ENCODE measurements around the gene FAM241A. TPM values are rescaled to one million over a fixed set of nuclear protein-coding genes. Genes with fewer than 3 reads are reported as not detected.
A peak's percentile ranks its signal among the peaks of the same experiment; 100 is the strongest.
"Not testable (repeated sequence)": the region's sequence is repeated elsewhere in the genome, so short reads cannot be mapped to it uniquely, and the experiment has no call there.

FAM241A gene
- total RNA-seq, result 1 to 10 TPM; 1.4 to 2.3 TPM

- DNase-seq, result peak; percentile 90
- Mint-ChIP-seq H3K9me3 (ENCODE audit: low read depth) (no peaks in the 10 kb centered on the region), H3K27ac (peak within 1 kb of the TSS; percentile 86), H3K27me3 (no peaks in the 10 kb centered on the region), H3K4me1 (peaks cover 46% of the 10 kb centered on the region), H3K36me3 (peaks cover 5% of the 10 kb centered on the region), H3K4me3 (peak within 1 kb of the TSS; percentile 91)
- CTCF ChIA-PET, result interaction anchor here (1.0 to 1.8 kb wide), 3 partner anchors 43 to 89 kb away, joined by 3 to 6 read pairs (median 3); no protein-coding TSS in a partner anchor
- peak; percentile 97 for ATAC-seq
Measured at GRCh38 chr4:112145326-112145789, at the start of gene FAM241A. FAM241A (plus strand) TSS chr4:112145454; CDS start chr4:112145581, 127 bp downstream.

GRCh38 chr4:112098841-112099530, 46.3 kb upstream of the FAM241A start:
- H3K27ac Mint-ChIP-seq, result no peak overlapping the region
- no peak for ATAC-seq
- peaks cover 30% of the 10 kb centered on the region for H3K27me3 Mint-ChIP-seq
- peaks cover 7% of the 10 kb centered on the region for H3K4me1 Mint-ChIP-seq
- DNase-seq, result no peak
- H3K36me3 Mint-ChIP-seq, result no peaks in the 10 kb centered on the region
- H3K9me3 Mint-ChIP-seq (ENCODE audit: low read depth), result no peaks in the 10 kb centered on the region
- CTCF ChIA-PET, result interaction anchor here (0.7 to 4.3 kb wide), 19 partner anchors 22 to 506 kb away, joined by 3 to 42 read pairs (median 4); partner anchors contain the start of genes AP1AR and FAM241A
- H3K4me3 Mint-ChIP-seq, result no peak overlapping the region

GRCh38 chr4:112099701-112100297, 45.5 kb upstream of the FAM241A start:
- no peaks in the 10 kb centered on the region for H3K36me3 Mint-ChIP-seq
- no peaks in the 10 kb centered on the region for H3K9me3 Mint-ChIP-seq (ENCODE audit: low read depth)
- ATAC-seq (peak; percentile 80), DNase-seq (no peak)
- no peak overlapping the region for H3K4me3 Mint-ChIP-seq
- CTCF ChIA-PET, result interaction anchor here (0.6 to 4.3 kb wide), 23 partner anchors 22 to 665 kb away, joined by 3 to 42 read pairs (median 4); partner anchors contain the start of genes AP1AR and FAM241A
- peaks cover 7% of the 10 kb centered on the region for H3K4me1 Mint-ChIP-seq
- H3K27me3 Mint-ChIP-seq, result peaks cover 25% of the 10 kb centered on the region
- H3K27ac Mint-ChIP-seq, result no peak overlapping the region

- Mint-ChIP-seq H3K4me1 (peaks cover 7% of the 10 kb centered on the region), H3K4me3 (no peak overlapping the region), H3K36me3 (no peaks in the 10 kb centered on the region), H3K9me3 (ENCODE audit: low read depth) (no peaks in the 10 kb centered on the region), H3K27ac (no peak overlapping the region), H3K27me3 (peaks cover 10% of the 10 kb centered on the region)
- no peak for ATAC-seq
- CTCF ChIA-PET, result interaction anchor here (0.5 to 2.0 kb wide), 6 partner anchors 9 to 177 kb away, joined by 3 to 12 read pairs (median 4); partner anchors contain the start of gene FAM241A
- no peak for DNase-seq
Measured at GRCh38 chr4:112102875-112103370, 42.3 kb upstream of the FAM241A start.

- ATAC-seq (no peak), DNase-seq (no peak)
- CTCF ChIA-PET, result interaction anchor here (0.9 kb wide), 1 partner anchor 127 kb away, joined by 3 read pairs; no protein-coding TSS in a partner anchor
- no peak overlapping the region for H3K4me3 Mint-ChIP-seq
- no peaks in the 10 kb centered on the region for H3K36me3 Mint-ChIP-seq
- no peaks in the 10 kb centered on the region for H3K9me3 Mint-ChIP-seq (ENCODE audit: low read depth)
- H3K4me1 Mint-ChIP-seq, result peaks cover 15% of the 10 kb centered on the region
- H3K27ac Mint-ChIP-seq, result no peak overlapping the region
- H3K27me3 Mint-ChIP-seq, result no peaks in the 10 kb centered on the region
Measured at GRCh38 chr4:112105201-112105969, 39.9 kb upstream of the FAM241A start.

GRCh38 chr4:112109360-112110058, 35.7 kb upstream of the FAM241A start:
- Mint-ChIP-seq H3K36me3 (no peaks in the 10 kb centered on the region), H3K27me3 (no peaks in the 10 kb centered on the region), H3K27ac (peak overlapping the region; percentile 82), H3K4me1 (peaks cover 10% of the 10 kb centered on the region), H3K9me3 (ENCODE audit: low read depth) (no peaks in the 10 kb centered on the region), H3K4me3 (peak overlapping the region; percentile 35)
- peak; percentile 75 for ATAC-seq
- no peak for DNase-seq
- CTCF ChIA-PET, result interaction anchor here (1.2 to 2.1 kb wide), 3 partner anchors 34 to 125 kb away, joined by 3 to 7 read pairs (median 4); partner anchors contain the start of gene AP1AR

- CTCF ChIA-PET, result interaction anchor here (1.2 to 2.1 kb wide), 3 partner anchors 34 to 124 kb away, joined by 3 to 7 read pairs (median 4); partner anchors contain the start of gene AP1AR
- no peak for DNase-seq
- peak overlapping the region; percentile 82 for H3K27ac Mint-ChIP-seq
- peak overlapping the region; percentile 35 for H3K4me3 Mint-ChIP-seq
- no peaks in the 10 kb centered on the region for H3K36me3 Mint-ChIP-seq
- no peaks in the 10 kb centered on the region for H3K27me3 Mint-ChIP-seq
- peaks cover 10% of the 10 kb centered on the region for H3K4me1 Mint-ChIP-seq
- no peak for ATAC-seq
- no peaks in the 10 kb centered on the region for H3K9me3 Mint-ChIP-seq (ENCODE audit: low read depth)
Measured at GRCh38 chr4:112110059-112110425, 35.2 kb upstream of the FAM241A start.

- Mint-ChIP-seq H3K27ac (no peak overlapping the region), H3K9me3 (ENCODE audit: low read depth) (no peaks in the 10 kb centered on the region), H3K36me3 (no peaks in the 10 kb centered on the region), H3K4me3 (no peak overlapping the region), H3K27me3 (no peaks in the 10 kb centered on the region), H3K4me1 (peaks cover 10% of the 10 kb centered on the region)
- CTCF ChIA-PET, result no interaction called here
- ATAC-seq (no peak), DNase-seq (no peak)
Measured at GRCh38 chr4:112111306-112111705, 33.9 kb upstream of the FAM241A start.

- H3K27me3 Mint-ChIP-seq; H3K27ac Mint-ChIP-seq; H3K4me3 Mint-ChIP-seq; CTCF ChIA-PET; H3K36me3 Mint-ChIP-seq; ATAC-seq; H3K4me1 Mint-ChIP-seq; H3K9me3 Mint-ChIP-seq (ENCODE audit: low read depth); DNase-seq: not testable (repeated sequence)
Measured at GRCh38 chr4:112112095-112112494, 33.2 kb upstream of the FAM241A start.

GRCh38 chr4:112112590-112113170, 32.6 kb upstream of the FAM241A start:
- Mint-ChIP-seq H3K4me1 (peaks cover 10% of the 10 kb centered on the region), H3K9me3 (ENCODE audit: low read depth) (no peaks in the 10 kb centered on the region), H3K36me3 (no peaks in the 10 kb centered on the region), H3K27ac (no peak overlapping the region), H3K4me3 (no peak overlapping the region), H3K27me3 (no peaks in the 10 kb centered on the region)
- CTCF ChIA-PET, result no interaction called here
- no peak for ATAC-seq
- DNase-seq, result no peak

GRCh38 chr4:112113864-112114263, 31.4 kb upstream of the FAM241A start:
- H3K27me3 Mint-ChIP-seq, result no peaks in the 10 kb centered on the region

GRCh38 chr4:112114452-112114851, 30.8 kb upstream of the FAM241A start:
- no peak overlapping the region for H3K27ac Mint-ChIP-seq
- CTCF ChIA-PET, result interaction anchor here (1.2 to 1.7 kb wide), 2 partner anchors 11 to 44 kb away, joined by 3 read pairs; no protein-coding TSS in a partner anchor
- H3K4me1 Mint-ChIP-seq, result peaks cover 12% of the 10 kb centered on the region
- H3K27me3 Mint-ChIP-seq, result no peaks in the 10 kb centered on the region
- peaks cover 2% of the 10 kb centered on the region for H3K36me3 Mint-ChIP-seq
- H3K4me3 Mint-ChIP-seq, result no peak overlapping the region
- H3K9me3 Mint-ChIP-seq (ENCODE audit: low read depth), result no peaks in the 10 kb centered on the region
- DNase-seq (no peak), ATAC-seq (no peak)

More at GRCh38 chr4:112113864-112114263, 31.4 kb upstream of the FAM241A start:
- Mint-ChIP-seq H3K4me1 (peaks cover 13% of the 10 kb centered on the region), H3K9me3 (ENCODE audit: low read depth) (no peaks in the 10 kb centered on the region), H3K27ac (no peak overlapping the region), H3K36me3 (no peaks in the 10 kb centered on the region), H3K4me3 (no peak overlapping the region)
- CTCF ChIA-PET, result interaction anchor here (1.2 to 1.7 kb wide), 2 partner anchors 10 to 45 kb away, joined by 3 read pairs; no protein-coding TSS in a partner anchor
- no peak for ATAC-seq
- DNase-seq, result no peak
